NCI-H2227 (cell line): ENCODE measurements around the gene HLA-DPB1.

ENCODE experiments used
- DNase-seq: peaks from one replicate; lab custom pipeline; 2025; ENCODE audit not compliant: unreplicated experiment; lab: John Stamatoyannopoulos, UW

Gene HLA-DPB1

GRCh38 chr6:33126101-33126714 lies 50.4 kb downstream of the HLA-DPB1 start:
- DNase-seq, result peak; percentile 23

- no peak for DNase-seq
Measured at GRCh38 chr6:33128318-33128717, 52.5 kb downstream of the HLA-DPB1 start.

- DNase-seq, result no peak
Measured at GRCh38 chr6:33132081-33132524, 56.3 kb downstream of the HLA-DPB1 start.

- no peak for DNase-seq
Measured at GRCh38 chr6:33136310-33136900, 60.6 kb downstream of the HLA-DPB1 start.
